ENCODE results near the gene UPP2. TPM values are rescaled to one million over a fixed set of nuclear protein-coding genes. Genes with fewer than 3 reads are reported as not detected.

UPP2 gene
- total RNA-seq, 1 donor from 2014 or later = not detected

DNA sequence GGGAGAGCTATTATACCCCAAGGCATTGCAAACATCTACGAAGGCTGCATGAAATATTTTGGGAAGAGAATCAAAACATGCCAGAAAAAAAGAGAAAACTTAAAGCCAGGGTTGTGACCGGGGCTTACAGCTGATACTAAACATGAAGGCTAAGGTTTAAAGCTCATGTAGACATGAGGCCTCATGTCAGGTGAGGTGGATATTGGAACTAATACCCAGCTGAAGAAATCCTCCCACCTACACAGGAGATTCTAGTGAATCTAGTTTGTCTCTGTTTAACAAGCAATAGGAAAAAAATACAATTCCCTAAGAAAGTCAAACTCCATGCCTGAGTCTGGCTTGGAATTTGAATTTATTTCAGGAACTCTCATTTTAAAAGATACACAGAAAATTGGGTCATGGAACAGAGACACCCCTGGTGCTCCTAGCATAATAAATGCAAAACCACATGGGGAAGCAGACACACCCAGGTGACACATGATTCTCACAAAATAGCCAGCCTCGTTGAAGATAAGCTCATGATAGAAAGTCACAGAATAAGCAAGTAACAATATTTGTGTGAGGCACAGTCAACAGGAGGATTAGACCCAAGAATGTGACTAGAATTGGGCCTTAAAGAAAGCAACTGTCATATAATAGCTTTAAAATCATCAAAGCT lies 42.2 kb downstream of the UPP2 start:
- Mint-ChIP-seq H3K4me1 (ENCODE audit: low read depth, unreplicated experiment) (peaks cover 4% of the 10 kb centered on the region), H3K9me3 (ENCODE audit: unreplicated experiment) (peaks cover 4% of the 10 kb centered on the region), H3K27me3 (ENCODE audit: low read depth, unreplicated experiment) (no peaks in the 10 kb centered on the region), H3K4me3 (ENCODE audit: unreplicated experiment) (no peak overlapping the region), H3K36me3 (ENCODE audit: low read depth, unreplicated experiment) (no peaks in the 10 kb centered on the region), H3K27ac (ENCODE audit: unreplicated experiment) (no peak overlapping the region)
- FAIRE-seq = no peak
- Histone ChIP-seq H3K4me1 (ENCODE audit: insufficient read depth, low read length) (no peaks in the 10 kb centered on the region), H3K27ac (ENCODE audit: low read depth, low read length) (no peak overlapping the region), H3K79me2 (ENCODE audit: insufficient read depth, low read length) (no peaks in the 10 kb centered on the region), H3K9ac (ENCODE audit: low read length) (no peak overlapping the region), H3K4me3 (ENCODE audit: insufficient read depth, low read depth, low read length) (no peak overlapping the region), H3K27me3 (ENCODE audit: insufficient read depth, low read length) (no peaks in the 10 kb centered on the region), H4K20me1 (ENCODE audit: insufficient read depth, low read length) (no peaks in the 10 kb centered on the region), H3K4me2 (ENCODE audit: low read length) (no peak overlapping the region), H3K9me3 (ENCODE audit: insufficient read depth, low read depth, low read length) (no peaks in the 10 kb centered on the region), H3K36me3 (ENCODE audit: insufficient read depth, low read length) (no peaks in the 10 kb centered on the region), H2AFZ (ENCODE audit: low read depth, low read length) (no peak overlapping the region)
- TF ChIP-seq, protein P1, sequence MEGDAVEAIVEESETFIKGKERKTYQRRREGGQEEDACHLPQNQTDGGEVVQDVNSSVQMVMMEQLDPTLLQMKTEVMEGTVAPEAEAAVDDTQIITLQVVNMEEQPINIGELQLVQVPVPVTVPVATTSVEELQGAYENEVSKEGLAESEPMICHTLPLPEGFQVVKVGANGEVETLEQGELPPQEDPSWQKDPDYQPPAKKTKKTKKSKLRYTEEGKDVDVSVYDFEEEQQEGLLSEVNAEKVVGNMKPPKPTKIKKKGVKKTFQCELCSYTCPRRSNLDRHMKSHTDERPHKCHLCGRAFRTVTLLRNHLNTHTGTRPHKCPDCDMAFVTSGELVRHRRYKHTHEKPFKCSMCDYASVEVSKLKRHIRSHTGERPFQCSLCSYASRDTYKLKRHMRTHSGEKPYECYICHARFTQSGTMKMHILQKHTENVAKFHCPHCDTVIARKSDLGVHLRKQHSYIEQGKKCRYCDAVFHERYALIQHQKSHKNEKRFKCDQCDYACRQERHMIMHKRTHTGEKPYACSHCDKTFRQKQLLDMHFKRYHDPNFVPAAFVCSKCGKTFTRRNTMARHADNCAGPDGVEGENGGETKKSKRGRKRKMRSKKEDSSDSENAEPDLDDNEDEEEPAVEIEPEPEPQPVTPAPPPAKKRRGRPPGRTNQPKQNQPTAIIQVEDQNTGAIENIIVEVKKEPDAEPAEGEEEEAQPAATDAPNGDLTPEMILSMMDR (IDR thresholded peaks at IDR 0.05; ENCODE audit: insufficient read depth, low read depth, low read length) = no peak
- TF ChIP-seq EZH2 (IDR thresholded peaks at IDR 0.05; ENCODE audit: insufficient read depth, low read length) = no peak
- no peak for DNase-seq (ENCODE audit: low read depth)

GRCh38 chr2:158144914-158145625 lies 43.4 kb downstream of the UPP2 start:
- Histone ChIP-seq H3K79me2 (ENCODE audit: insufficient read depth, low read length) (no peaks in the 10 kb centered on the region), H3K4me3 (ENCODE audit: insufficient read depth, low read depth, low read length) (no peak overlapping the region), H3K9ac (ENCODE audit: low read length) (no peak overlapping the region), H2AFZ (ENCODE audit: low read depth, low read length) (no peak overlapping the region), H4K20me1 (ENCODE audit: insufficient read depth, low read length) (no peaks in the 10 kb centered on the region), H3K36me3 (ENCODE audit: insufficient read depth, low read length) (no peaks in the 10 kb centered on the region), H3K4me1 (ENCODE audit: insufficient read depth, low read length) (no peaks in the 10 kb centered on the region), H3K9me3 (ENCODE audit: insufficient read depth, low read depth, low read length) (no peaks in the 10 kb centered on the region), H3K27me3 (ENCODE audit: insufficient read depth, low read length) (no peaks in the 10 kb centered on the region), H3K4me2 (ENCODE audit: low read length) (no peak overlapping the region), H3K27ac (ENCODE audit: low read depth, low read length) (no peak overlapping the region)
- no peak overlapping the region for H3K4me3 Mint-ChIP-seq (ENCODE audit: unreplicated experiment)
- no peak for TF ChIP-seq EZH2 (IDR thresholded peaks at IDR 0.05; ENCODE audit: insufficient read depth, low read length)
- TF ChIP-seq, protein P1 (IDR thresholded peaks at IDR 0.05; ENCODE audit: insufficient read depth, low read depth, low read length) = no peak
- no peaks in the 10 kb centered on the region for H3K27me3 Mint-ChIP-seq (ENCODE audit: low read depth, unreplicated experiment)
- DNase-seq (ENCODE audit: low read depth) = no peak
- peaks cover 4% of the 10 kb centered on the region for H3K9me3 Mint-ChIP-seq (ENCODE audit: unreplicated experiment)
- no peak for FAIRE-seq
- peaks cover 4% of the 10 kb centered on the region for H3K4me1 Mint-ChIP-seq (ENCODE audit: low read depth, unreplicated experiment)
- H3K36me3 Mint-ChIP-seq (ENCODE audit: low read depth, unreplicated experiment) = no peaks in the 10 kb centered on the region
- H3K27ac Mint-ChIP-seq (ENCODE audit: unreplicated experiment) = no peak overlapping the region
